Measurements from ENCODE around the gene GALNT14.

DNA sequence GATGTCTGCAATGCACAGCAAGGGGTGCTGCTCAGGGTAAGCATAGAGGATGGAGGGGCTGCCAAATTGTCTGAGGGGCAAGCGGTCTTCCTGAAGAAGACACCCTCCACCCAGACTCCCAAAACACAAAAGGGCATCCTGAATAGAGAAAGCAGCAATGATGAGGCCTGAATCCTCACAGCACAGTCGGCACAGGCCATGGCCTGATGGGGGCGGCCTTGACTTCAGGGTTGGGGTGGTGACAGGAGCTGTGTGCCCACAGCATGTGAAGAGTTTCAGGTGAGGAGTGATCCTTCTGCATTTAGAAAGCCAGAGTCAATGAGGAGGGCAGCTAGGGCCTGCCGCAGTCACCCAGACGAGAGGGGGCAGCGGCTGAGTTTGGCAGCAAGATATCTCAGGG, 159.4 kb downstream of the GALNT14 start:
- TF ChIP-seq CTCF (IDR thresholded peaks at IDR 0.05; ENCODE audit: borderline replicate concordance, extremely low read depth, low read length, poor library complexity, severe bottlenecking) (peak; percentile 13), EZH2 (IDR thresholded peaks at IDR 0.05; ENCODE audit: borderline replicate concordance, low read depth, low read length, severe bottlenecking) (no peak)
